ENCODE results near the gene ZSCAN29. TPM values are rescaled to one million over a fixed set of nuclear protein-coding genes. Genes with fewer than 3 reads are reported as not detected.

Gene ZSCAN29
- total RNA-seq, 1 donor from 2014 or later, result 11.6 TPM

Other genes with a start within 250 kb of the ZSCAN29 start
- gene TMEM62, start 237.5 kb downstream of the ZSCAN29 start, total RNA-seq, result 11.6 TPM
- gene CCNDBP1, start 185.6 kb downstream of the ZSCAN29 start, total RNA-seq, result 56.6 TPM
- gene EPB42, start 150.0 kb downstream of the ZSCAN29 start, total RNA-seq, result 0.15 TPM
- gene TGM5, start 104.1 kb downstream of the ZSCAN29 start, total RNA-seq, result not detected
- not detected for gene TGM7, start 68.8 kb downstream of the ZSCAN29 start, total RNA-seq
- gene LCMT2, start 40.5 kb downstream of the ZSCAN29 start, total RNA-seq, result 4.4 TPM
- gene TUBGCP4, start 58 bp upstream of the ZSCAN29 start, total RNA-seq, result 13.0 TPM
- 25.3 TPM for gene TP53BP1, start 122.1 kb upstream of the ZSCAN29 start, total RNA-seq
- gene MAP1A, start 146.6 kb upstream of the ZSCAN29 start, total RNA-seq, result 13.0 TPM
- 11.3 TPM for gene PPIP5K1, start 219.2 kb upstream of the ZSCAN29 start, total RNA-seq
- gene CKMT1B, start 223.0 kb upstream of the ZSCAN29 start, total RNA-seq, result 0.25 TPM
- not detected for gene STRC, start 247.8 kb upstream of the ZSCAN29 start, total RNA-seq

All from left ventricle myocardium superior (tissue), 1 donor.